Endometrium (tissue), 2 donors: Measurements from ENCODE around the gene PSMB3.

Experiments
- FAIRE-seq: peaks from 2 replicates; lab custom pipeline; 2012; peaks lifted over from hg19 to GRCh38; lab: Jason Lieb, UNC
- donor health status: control.
- donor health status: control.

Gene PSMB3

GRCh38 chr17:38797158-38797490 is 44.6 kb downstream of the PSMB3 start:
- no peak for FAIRE-seq

GRCh38 chr17:38797828-38798227 is 45.3 kb downstream of the PSMB3 start:
- FAIRE-seq: no peak

GRCh38 chr17:38798614-38799500 is 46.3 kb downstream of the PSMB3 start:
- FAIRE-seq: no peak

GRCh38 chr17:38799501-38800236 is 47.1 kb downstream of the PSMB3 start, which contains the start of gene PIP4K2B:
TSS of gene PIP4K2B (minus strand) at chr17:38799556. CDS start at chr17:38799424, 132 bp downstream.
- FAIRE-seq: no peak

GRCh38 chr17:38800237-38800760 is 47.8 kb downstream of the PSMB3 start:
- FAIRE-seq: no peak

- no peak for FAIRE-seq
These were observed 57.3 kb downstream of the PSMB3 start for GRCh38 chr17:38809828-38810227.
